Kasumi-1 (cell line): ENCODE data around the gene ARHGAP44.

ENCODE experiments used
- DNase-seq, 2 experiments: peaks; one replicate each; lab custom pipeline; 2025; lab: John Stamatoyannopoulos, UW

Gene ARHGAP44

GRCh38 chr17:12994341-12995074 lies 205.2 kb downstream of the ARHGAP44 start:
- no peak for DNase-seq

- DNase-seq: no peak
Observed at GRCh38 chr17:12995106-12995895, 206.0 kb downstream of the ARHGAP44 start.

- no peak for DNase-seq
Observed at GRCh38 chr17:12995896-12996295, 206.6 kb downstream of the ARHGAP44 start.

- no peak for DNase-seq
Observed at GRCh38 chr17:12996357-12996756, 207.1 kb downstream of the ARHGAP44 start.

- no peak for DNase-seq
Observed at GRCh38 chr17:12996941-12997340, 207.6 kb downstream of the ARHGAP44 start.

GRCh38 chr17:12998461-12998860 lies 209.2 kb downstream of the ARHGAP44 start:
- DNase-seq: no peak

- DNase-seq: no peak
Observed at GRCh38 chr17:12998874-12999273, 209.6 kb downstream of the ARHGAP44 start.

GRCh38 chr17:13000561-13000960 lies 211.3 kb downstream of the ARHGAP44 start:
- DNase-seq: no peak

- no peak for DNase-seq
Observed at GRCh38 chr17:13001991-13002615, 212.8 kb downstream of the ARHGAP44 start.

- DNase-seq: peak in 1 of 2 experiments; percentile 20
Observed at GRCh38 chr17:13002761-13003453, 213.6 kb downstream of the ARHGAP44 start.

GRCh38 chr17:13003454-13003851 lies 214.2 kb downstream of the ARHGAP44 start:
- no peak for DNase-seq

- DNase-seq: no peak
Observed at GRCh38 chr17:13003927-13004326, 214.6 kb downstream of the ARHGAP44 start.

- no peak for DNase-seq
Observed at GRCh38 chr17:13004336-13004735, 215.0 kb downstream of the ARHGAP44 start.

- DNase-seq: no peak
Observed at GRCh38 chr17:13005530-13005929, 216.2 kb downstream of the ARHGAP44 start.

- DNase-seq: no peak
Observed at GRCh38 chr17:13008461-13008860, 219.2 kb downstream of the ARHGAP44 start.

GRCh38 chr17:13010959-13011358 lies 221.7 kb downstream of the ARHGAP44 start:
- DNase-seq: no peak

GRCh38 chr17:13014801-13015200 lies 225.5 kb downstream of the ARHGAP44 start:
- DNase-seq: no peak

- peak in 1 of 2 experiments; percentile 13 for DNase-seq
Observed at GRCh38 chr17:13016881-13017654, 227.8 kb downstream of the ARHGAP44 start.

- DNase-seq: peak; percentile 91 to 92
Observed at GRCh38 chr17:13017655-13018459, 228.6 kb downstream of the ARHGAP44 start, which contains the start of gene ELAC2. Gene ELAC2, minus strand, starts transcription at chr17:13018027. Its CDS starts 80 bp downstream, at chr17:13017947.

- DNase-seq: no peak
Observed at GRCh38 chr17:13024016-13024415, 234.7 kb downstream of the ARHGAP44 start.
